ENCODE measurements around the gene GPN2.
A peak's percentile ranks its signal among the peaks of the same experiment; 100 is the strongest.

Gene GPN2

GRCh38 chr1:26889551-26890466, at the start of gene GPN2:
Gene GPN2 (minus strand): TSS chr1:26890283. CDS start chr1:26890096, 187 bp downstream.
- DNase-seq: peak; percentile 81
- in situ Hi-C loops (cut with MboI; ENCODE audit: low pct_unique_long_range_greater_than_20kb, low sequenced_read_pairs): no loop called here

GRCh38 chr1:26938659-26939025, 48.6 kb upstream of the GPN2 start:
- no peak for DNase-seq
- in situ Hi-C loops (cut with MboI; ENCODE audit: low pct_unique_long_range_greater_than_20kb, low sequenced_read_pairs): no loop called here

GRCh38 chr1:26938004-26938658, 48.0 kb upstream of the GPN2 start:
- no peak for DNase-seq
- in situ Hi-C loops (cut with MboI; ENCODE audit: low pct_unique_long_range_greater_than_20kb, low sequenced_read_pairs): no loop called here

- in situ Hi-C loops (cut with MboI; ENCODE audit: low pct_unique_long_range_greater_than_20kb, low sequenced_read_pairs): no loop called here
- DNase-seq: no peak
These were observed 46.7 kb upstream of the GPN2 start for GRCh38 chr1:26936823-26937222.

GRCh38 chr1:26932531-26932930, 42.4 kb upstream of the GPN2 start:
- DNase-seq: no peak
- in situ Hi-C loops (cut with MboI; ENCODE audit: low pct_unique_long_range_greater_than_20kb, low sequenced_read_pairs): no loop called here

GRCh38 chr1:26923711-26924110, 33.6 kb upstream of the GPN2 start:
- in situ Hi-C loops (cut with MboI; ENCODE audit: low pct_unique_long_range_greater_than_20kb, low sequenced_read_pairs): no loop called here
- no peak for DNase-seq

- in situ Hi-C loops (cut with MboI; ENCODE audit: low pct_unique_long_range_greater_than_20kb, low sequenced_read_pairs): no loop called here
- no peak for DNase-seq
These were observed 32.8 kb upstream of the GPN2 start for GRCh38 chr1:26922901-26923300.

- in situ Hi-C loops (cut with MboI; ENCODE audit: low pct_unique_long_range_greater_than_20kb, low sequenced_read_pairs): no loop called here
- DNase-seq: no peak
These were observed 32.3 kb upstream of the GPN2 start for GRCh38 chr1:26922431-26922729.

- in situ Hi-C loops (cut with MboI; ENCODE audit: low pct_unique_long_range_greater_than_20kb, low sequenced_read_pairs): no loop called here
- peak; percentile 97 for DNase-seq
These were observed 31.7 kb upstream of the GPN2 start, which contains the start of gene NUDC for GRCh38 chr1:26921540-26922430. Gene NUDC (plus strand): TSS chr1:26921743. CDS start chr1:26921849, 106 bp downstream.

GRCh38 chr1:26921126-26921539, 31.1 kb upstream of the GPN2 start:
- DNase-seq: no peak
- in situ Hi-C loops (cut with MboI; ENCODE audit: low pct_unique_long_range_greater_than_20kb, low sequenced_read_pairs): no loop called here

GRCh38 chr1:26915204-26915842, 25.2 kb upstream of the GPN2 start:
- in situ Hi-C loops (cut with MboI; ENCODE audit: low pct_unique_long_range_greater_than_20kb, low sequenced_read_pairs): no loop called here
- no peak for DNase-seq

GRCh38 chr1:26913754-26914619, 23.9 kb upstream of the GPN2 start, which contains the start of gene NR0B2:
Gene NR0B2 (minus strand): TSS chr1:26913975. CDS start chr1:26913940, 35 bp downstream.
- DNase-seq: no peak

GRCh38 chr1:26913389-26913753, 23.3 kb upstream of the GPN2 start:
- no peak for DNase-seq
- in situ Hi-C loops (cut with MboI; ENCODE audit: low pct_unique_long_range_greater_than_20kb, low sequenced_read_pairs): no loop called here

More at GRCh38 chr1:26913754-26914619, 23.9 kb upstream of the GPN2 start, which contains the start of gene NR0B2:
- in situ Hi-C loops (cut with MboI; ENCODE audit: low pct_unique_long_range_greater_than_20kb, low sequenced_read_pairs): no loop called here

- DNase-seq: no peak
- in situ Hi-C loops (cut with MboI; ENCODE audit: low pct_unique_long_range_greater_than_20kb, low sequenced_read_pairs): no loop called here
These were observed 22.0 kb upstream of the GPN2 start for GRCh38 chr1:26912147-26912490.

GRCh38 chr1:26911399-26912146, 21.5 kb upstream of the GPN2 start:
- no peak for DNase-seq
- in situ Hi-C loops (cut with MboI; ENCODE audit: low pct_unique_long_range_greater_than_20kb, low sequenced_read_pairs): no loop called here

GRCh38 chr1:26910343-26911160, 20.5 kb upstream of the GPN2 start:
- in situ Hi-C loops (cut with MboI; ENCODE audit: low pct_unique_long_range_greater_than_20kb, low sequenced_read_pairs): no loop called here
- DNase-seq: no peak

- no peak for DNase-seq
- in situ Hi-C loops (cut with MboI; ENCODE audit: low pct_unique_long_range_greater_than_20kb, low sequenced_read_pairs): no loop called here
These were observed 19.9 kb upstream of the GPN2 start for GRCh38 chr1:26909951-26910342.

Data from KBM-7 (cell line).